Brain microvascular endothelial cell (primary cell): Measurements from ENCODE around the gene PPP1R13B.
A peak's percentile ranks its signal among the peaks of the same experiment; 100 is the strongest.
"Not testable (repeated sequence)": the region's sequence is repeated elsewhere in the genome, so short reads cannot be mapped to it uniquely, and the experiment has no call there.

ENCODE experiments used
- DNase-seq: peaks from one replicate; pipeline ENCODE4 v3.0.0-alpha.2; 2020
- H3K27ac ChIP-seq: fragments of 250-450 bp; sonication (Bioruptor Pico); 2 replicates; pipeline ENCODE4 v1.5.1; 2020; ENCODE audit warnings: mild to moderate bottlenecking, moderate library complexity
- H3K27me3 ChIP-seq: fragments of 250-450 bp; sonication (Bioruptor Pico); replicated peaks from 2 replicates; pipeline ENCODE4 v1.5.1; 2020; ENCODE audit warnings: mild to moderate bottlenecking
- H3K36me3 ChIP-seq: fragments of 250-450 bp; sonication (Bioruptor Pico); replicated peaks from 2 replicates; pipeline ENCODE4 v1.5.1; 2020; ENCODE audit warnings: mild to moderate bottlenecking
- H3K4me3 ChIP-seq: 2 replicates; pipeline ENCODE4 v1.5.1; 2011; ENCODE audit warnings: low read depth, mild to moderate bottlenecking, control low read depth, low read length, moderate library complexity
- in situ Hi-C: cut with HindIII; loops from 2 replicates; pipeline ENCODE4 v1.10.0; 2017; ENCODE audit warnings: low sequenced_read_pairs, low pct_ligation_motif_present
- TF ChIP-seq, protein P1 (sequence below): IDR thresholded peaks from 2 replicates; pipeline ENCODE4 v1.5.1; 2011; ENCODE audit warnings: low read depth, mild to moderate bottlenecking, moderate library complexity, low read length, control low read depth, inconsistent platforms; ENCODE audit errors: missing control alignments

The PPP1R13B gene

DNA sequence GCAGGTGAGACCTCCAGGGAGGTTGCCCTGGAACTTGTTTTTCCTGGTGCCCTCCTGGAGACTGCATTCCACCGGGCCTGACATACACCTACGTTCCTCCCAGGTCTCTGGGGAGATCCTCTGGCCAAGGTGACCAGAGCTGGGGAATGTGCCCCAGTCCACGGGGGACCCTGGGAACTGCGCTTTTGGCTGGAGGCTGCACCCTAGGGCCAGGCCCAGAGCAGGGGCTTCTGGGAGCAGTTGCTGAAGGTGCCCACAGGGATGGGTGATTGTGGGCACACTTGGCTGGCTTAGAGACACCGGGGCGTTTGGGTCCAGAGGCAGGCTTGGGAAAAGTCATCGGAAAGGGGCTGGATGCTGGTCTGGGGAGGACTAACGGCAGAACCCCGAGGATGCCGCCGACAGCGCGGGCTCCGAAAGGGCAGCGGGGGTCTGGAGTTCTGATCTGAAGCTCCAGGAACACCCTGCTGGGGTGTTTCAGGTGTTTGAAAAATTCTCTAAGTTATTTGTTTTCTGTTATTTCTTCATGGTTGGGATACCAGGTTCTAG is 44.4 kb upstream of the PPP1R13B start:
- Histone ChIP-seq H3K4me3 (no peak overlapping the region), H3K27me3 (no peaks in the 10 kb centered on the region), H3K36me3 (no peaks in the 10 kb centered on the region), H3K27ac (no peak overlapping the region)
- in situ Hi-C loops = no loop called here
- DNase-seq = no peak
- TF ChIP-seq, protein P1, sequence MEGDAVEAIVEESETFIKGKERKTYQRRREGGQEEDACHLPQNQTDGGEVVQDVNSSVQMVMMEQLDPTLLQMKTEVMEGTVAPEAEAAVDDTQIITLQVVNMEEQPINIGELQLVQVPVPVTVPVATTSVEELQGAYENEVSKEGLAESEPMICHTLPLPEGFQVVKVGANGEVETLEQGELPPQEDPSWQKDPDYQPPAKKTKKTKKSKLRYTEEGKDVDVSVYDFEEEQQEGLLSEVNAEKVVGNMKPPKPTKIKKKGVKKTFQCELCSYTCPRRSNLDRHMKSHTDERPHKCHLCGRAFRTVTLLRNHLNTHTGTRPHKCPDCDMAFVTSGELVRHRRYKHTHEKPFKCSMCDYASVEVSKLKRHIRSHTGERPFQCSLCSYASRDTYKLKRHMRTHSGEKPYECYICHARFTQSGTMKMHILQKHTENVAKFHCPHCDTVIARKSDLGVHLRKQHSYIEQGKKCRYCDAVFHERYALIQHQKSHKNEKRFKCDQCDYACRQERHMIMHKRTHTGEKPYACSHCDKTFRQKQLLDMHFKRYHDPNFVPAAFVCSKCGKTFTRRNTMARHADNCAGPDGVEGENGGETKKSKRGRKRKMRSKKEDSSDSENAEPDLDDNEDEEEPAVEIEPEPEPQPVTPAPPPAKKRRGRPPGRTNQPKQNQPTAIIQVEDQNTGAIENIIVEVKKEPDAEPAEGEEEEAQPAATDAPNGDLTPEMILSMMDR = no peak

DNA sequence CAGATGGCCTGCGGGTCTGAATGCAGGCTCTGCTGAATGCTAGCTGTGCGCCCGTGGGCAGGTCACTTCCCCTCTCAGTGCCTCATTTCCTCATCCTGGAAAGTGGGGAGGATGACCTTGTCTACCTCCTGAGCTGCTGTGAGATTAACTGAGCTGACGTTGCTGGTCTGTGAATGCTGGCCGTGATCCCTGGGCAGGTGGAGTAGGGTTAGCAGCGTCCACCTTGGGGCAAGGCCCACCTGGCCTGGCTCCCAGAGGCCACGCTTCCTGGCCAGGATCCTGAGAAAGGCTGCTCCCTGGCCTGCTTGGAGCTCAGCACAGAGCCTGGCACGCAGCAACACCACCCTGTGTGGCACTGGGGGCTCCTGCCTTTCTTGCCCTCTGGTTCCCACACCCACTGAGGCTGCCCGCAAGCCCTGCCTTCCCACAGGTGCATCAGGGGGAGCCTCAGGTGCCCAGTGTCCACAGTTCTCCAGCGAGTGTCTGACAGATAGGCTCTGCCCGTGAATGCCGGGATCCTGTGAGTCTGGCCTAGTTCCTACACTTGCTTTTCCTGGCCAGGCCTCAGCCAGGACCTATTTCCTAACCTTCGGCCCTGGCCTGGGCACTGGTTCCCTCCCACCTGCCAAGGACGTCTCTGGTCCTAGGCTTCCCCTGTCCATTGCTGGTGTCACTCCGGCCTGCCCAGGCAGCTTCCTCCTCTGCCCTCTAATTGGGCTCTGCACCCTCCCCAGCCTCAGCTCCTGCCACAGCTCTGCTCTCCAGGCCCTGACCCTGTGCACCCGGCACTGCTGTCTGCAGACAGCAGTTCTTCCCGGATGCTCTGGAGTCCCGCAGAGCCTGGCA is 43.7 kb upstream of the PPP1R13B start:
- H3K4me3 ChIP-seq = no peak overlapping the region
- DNase-seq = no peak
- no peaks in the 10 kb centered on the region for H3K27me3 ChIP-seq
- no peak overlapping the region for H3K27ac ChIP-seq
- no peaks in the 10 kb centered on the region for H3K36me3 ChIP-seq
- TF ChIP-seq, protein P1 = no peak
- in situ Hi-C loops = no loop called here

GRCh38 chr14:103890052-103890371 is 42.6 kb upstream of the PPP1R13B start:
- TF ChIP-seq, protein P1 = no peak
- H3K27me3 ChIP-seq = no peaks in the 10 kb centered on the region
- H3K36me3 ChIP-seq = no peaks in the 10 kb centered on the region
- no peak for DNase-seq
- H3K4me3 ChIP-seq = no peak overlapping the region
- in situ Hi-C loops = no loop called here
- H3K27ac ChIP-seq = no peak overlapping the region

GRCh38 chr14:103889313-103890051 is 42.1 kb upstream of the PPP1R13B start:
- Histone ChIP-seq H3K27ac (no peak overlapping the region), H3K4me3 (no peak overlapping the region), H3K27me3 (no peaks in the 10 kb centered on the region), H3K36me3 (no peaks in the 10 kb centered on the region)
- peak; percentile 16 for DNase-seq
- TF ChIP-seq, protein P1 = no peak
- in situ Hi-C loops = no loop called here

DNA sequence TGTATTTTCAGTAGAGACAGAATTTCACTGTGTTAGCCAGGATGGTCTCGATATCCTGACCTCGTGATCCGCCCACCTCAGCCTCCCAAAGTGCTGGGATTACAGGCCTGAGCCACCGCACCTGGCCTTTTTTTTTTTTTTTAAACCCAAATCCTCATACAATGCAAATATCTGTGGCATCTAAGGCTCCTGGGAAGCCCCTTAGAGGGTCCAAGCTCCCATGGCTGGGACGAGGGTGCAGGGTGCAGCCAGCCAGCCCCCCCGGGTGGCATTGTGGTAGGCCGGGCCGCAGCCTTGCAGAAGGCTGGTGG is 41.6 kb upstream of the PPP1R13B start:
- H3K27ac ChIP-seq, H3K4me3 ChIP-seq, DNase-seq, H3K36me3 ChIP-seq, in situ Hi-C loops, H3K27me3 ChIP-seq: not testable (repeated sequence)

DNA sequence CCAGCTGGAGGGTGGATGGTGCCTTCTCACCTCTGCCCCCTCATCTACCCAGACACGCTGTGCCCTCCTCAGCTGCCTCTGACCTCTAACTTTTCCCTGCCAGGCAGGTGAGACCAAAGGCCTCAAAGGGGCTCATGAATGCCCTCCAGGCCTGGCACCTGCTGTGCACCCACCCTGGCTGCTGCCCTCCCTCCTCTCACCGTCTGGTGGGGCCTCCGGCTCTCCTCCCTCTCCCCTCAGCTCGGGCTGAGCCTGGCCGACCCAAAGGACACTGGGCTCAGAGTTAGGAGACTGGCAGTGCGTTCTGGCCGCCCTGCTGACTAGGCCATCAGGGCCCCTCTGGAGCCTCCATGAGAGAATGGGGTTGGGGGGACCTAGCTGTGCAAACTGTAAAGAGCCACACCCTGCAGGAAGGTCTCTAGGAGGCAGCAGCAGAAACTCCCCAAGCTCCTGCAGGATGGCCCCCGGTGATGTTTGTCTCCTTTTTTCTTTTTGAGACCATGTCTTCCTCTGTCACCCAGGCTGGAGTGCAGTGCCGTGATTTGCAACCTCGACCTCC is 40.3 kb upstream of the PPP1R13B start:
- no peaks in the 10 kb centered on the region for H3K27me3 ChIP-seq
- no peak overlapping the region for H3K4me3 ChIP-seq
- in situ Hi-C loops = no loop called here
- DNase-seq = no peak
- TF ChIP-seq, protein P1 = no peak
- no peak overlapping the region for H3K27ac ChIP-seq
- H3K36me3 ChIP-seq = no peaks in the 10 kb centered on the region
